Thymus (tissue), 11 donors: ENCODE measurements around the gene HIPK2. TPM values are rescaled to one million over a fixed set of nuclear protein-coding genes. Genes with fewer than 3 reads are reported as not detected.

Source experiments
- DNase-seq, 9 donors: peaks; one replicate each; pipeline ENCODE4 v3.0.0-alpha.2; 2013; ENCODE audit warnings: low spot score in 9 of 9, low read depth in 6 of 9, missing footprints in 1 of 9
- H3K27ac ChIP-seq, 2 donors: one replicate each; pipeline ENCODE4 v1.5.1; 2013; ENCODE audit warnings: control low read depth in 1 of 2, low read depth in 1 of 2, low read length in 1 of 2, mild to moderate bottlenecking in 1 of 2, moderate library complexity in 1 of 2
- H3K27me3 ChIP-seq, 2 donors: one replicate each; pipeline ENCODE4 v1.5.1; 2013; ENCODE audit warnings: low read length in 1 of 2; ENCODE audit not compliant: control insufficient read depth in 2 of 2, insufficient read depth in 1 of 2
- H3K36me3 ChIP-seq, 2 donors: one replicate each; pipeline ENCODE4 v1.5.1; 2013; ENCODE audit warnings: low read length in 1 of 2, mild to moderate bottlenecking in 1 of 2, moderate library complexity in 1 of 2; ENCODE audit not compliant: control insufficient read depth in 2 of 2, insufficient read depth in 2 of 2
- H3K4me1 ChIP-seq, 2 donors: one replicate each; pipeline ENCODE4 v1.5.1; 2013; ENCODE audit warnings: low read length in 2 of 2; ENCODE audit not compliant: control insufficient read depth in 2 of 2, insufficient read depth in 2 of 2
- H3K4me3 ChIP-seq, 2 donors: one replicate each; pipeline ENCODE4 v1.5.1; 2013; ENCODE audit warnings: low read length in 2 of 2, control low read depth in 1 of 2, mild to moderate bottlenecking in 1 of 2
- H3K9me3 ChIP-seq, 2 donors: one replicate each; pipeline ENCODE4 v1.5.1; 2013; ENCODE audit warnings: low read length in 1 of 2, mild to moderate bottlenecking in 1 of 2; ENCODE audit not compliant: control insufficient read depth in 2 of 2, insufficient read depth in 1 of 2
- WGBS: extraction: QIAGEN DNeasy Blood & Tissue Kit; methylation state at CpG from one replicate; pipeline ENCODE4 v1.1.7; 2013; 5-methylcytosine and 5-hydroxymethylcytosine counted together
- polyA plus RNA-seq: library from polyadenylated mRNA; stranded (reverse); fragments of 200-250 nt; gene quantifications from one replicate; pipeline ENCODE4 v1.2.3, GENCODE V29; 2013
- total RNA-seq: library from RNA; stranded (reverse); fragments of 120-200 nt; gene quantifications from one replicate; pipeline ENCODE4 v1.2.4, GENCODE V29; 2013
- donor health status: healthy.

The HIPK2 gene
- total and polyA plus RNA-seq, 2 donors: 3.4 to 5.8 TPM

GRCh38 chr7:139572071-139572470, 205.7 kb downstream of the HIPK2 start:
- H3K36me3 ChIP-seq: peaks cover 43 to 48% of the 10 kb centered on the region in 2 donors
- no peak overlapping the region for H3K27ac ChIP-seq
- no peaks in the 10 kb centered on the region for H3K4me1 ChIP-seq
- WGBS: 98% methylated on average over 15 of the region's 15 CpGs
- no peak overlapping the region for H3K4me3 ChIP-seq
- H3K9me3 ChIP-seq: no peaks in the 10 kb centered on the region
- DNase-seq: no peak
- no peaks in the 10 kb centered on the region for H3K27me3 ChIP-seq

GRCh38 chr7:139571651-139572050, 206.1 kb downstream of the HIPK2 start:
- WGBS: 98% methylated on average over 20 of the region's 20 CpGs

GRCh38 chr7:139571190-139571589, 206.6 kb downstream of the HIPK2 start:
- Histone ChIP-seq H3K4me3 (no peak overlapping the region), H3K36me3 (peaks cover 42% of the 10 kb centered on the region in 2 donors), H3K27ac (no peak overlapping the region), H3K4me1 (peaks cover 0 to 3% of the 10 kb centered on the region in 2 donors), H3K27me3 (no peaks in the 10 kb centered on the region), H3K9me3 (peaks cover 0 to 1% of the 10 kb centered on the region in 2 donors)
- no peak for DNase-seq
- WGBS: 96% methylated on average over 20 of the region's 20 CpGs

More at GRCh38 chr7:139571651-139572050, 206.1 kb downstream of the HIPK2 start:
- Histone ChIP-seq H3K36me3 (peaks cover 42 to 47% of the 10 kb centered on the region in 2 donors), H3K4me1 (no peaks in the 10 kb centered on the region), H3K4me3 (no peak overlapping the region), H3K27ac (no peak overlapping the region), H3K9me3 (no peaks in the 10 kb centered on the region), H3K27me3 (no peaks in the 10 kb centered on the region)
- DNase-seq: no peak

- Histone ChIP-seq H3K27ac (no peak overlapping the region), H3K27me3 (no peaks in the 10 kb centered on the region), H3K4me3 (no peak overlapping the region), H3K4me1 (peaks cover 0 to 6% of the 10 kb centered on the region in 2 donors), H3K9me3 (peaks cover 0 to 5% of the 10 kb centered on the region in 2 donors), H3K36me3 (peaks cover 36 to 44% of the 10 kb centered on the region in 2 donors)
- DNase-seq: no peak
- 96% methylated on average over 5 of the region's 5 CpGs for WGBS
Measured at GRCh38 chr7:139570626-139571025, 207.2 kb downstream of the HIPK2 start.

GRCh38 chr7:139570119-139570518, 207.7 kb downstream of the HIPK2 start:
- H3K27me3 ChIP-seq: no peaks in the 10 kb centered on the region
- H3K4me1 ChIP-seq: peaks cover 0 to 6% of the 10 kb centered on the region in 2 donors
- peaks cover 0 to 5% of the 10 kb centered on the region in 2 donors for H3K9me3 ChIP-seq
- no peak overlapping the region for H3K4me3 ChIP-seq
- no peak overlapping the region for H3K27ac ChIP-seq
- peaks cover 33 to 39% of the 10 kb centered on the region in 2 donors for H3K36me3 ChIP-seq
- DNase-seq: no peak
- 96% methylated on average over 8 of the region's 8 CpGs for WGBS

- Histone ChIP-seq H3K9me3 (peaks cover 0 to 5% of the 10 kb centered on the region in 2 donors), H3K4me1 (peaks cover 1 to 6% of the 10 kb centered on the region in 2 donors), H3K27ac (no peak overlapping the region), H3K4me3 (no peak overlapping the region), H3K27me3 (no peaks in the 10 kb centered on the region), H3K36me3 (peaks cover 22 to 28% of the 10 kb centered on the region in 2 donors)
- no peak for DNase-seq
- 98% methylated on average over 12 of the region's 12 CpGs for WGBS
Measured at GRCh38 chr7:139568813-139569490, 208.8 kb downstream of the HIPK2 start.

- 98% methylated on average over 6 of the region's 6 CpGs for WGBS
- no peaks in the 10 kb centered on the region for H3K27me3 ChIP-seq
- H3K36me3 ChIP-seq: peaks cover 18 to 23% of the 10 kb centered on the region in 2 donors
- DNase-seq: no peak
- H3K9me3 ChIP-seq: peaks cover 0 to 5% of the 10 kb centered on the region in 2 donors
- peaks cover 5 to 7% of the 10 kb centered on the region in 2 donors for H3K4me1 ChIP-seq
- H3K27ac ChIP-seq: no peak overlapping the region
- no peak overlapping the region for H3K4me3 ChIP-seq
Measured at GRCh38 chr7:139568346-139568675, 209.5 kb downstream of the HIPK2 start.

- H3K4me1 ChIP-seq: peaks cover 5 to 9% of the 10 kb centered on the region in 2 donors
- 98% methylated on average over 14 of the region's 14 CpGs for WGBS
- DNase-seq: no peak
- H3K4me3 ChIP-seq: no peak overlapping the region
- no peaks in the 10 kb centered on the region for H3K27me3 ChIP-seq
- H3K9me3 ChIP-seq: peaks cover 0 to 5% of the 10 kb centered on the region in 2 donors
- peaks cover 13 to 18% of the 10 kb centered on the region in 2 donors for H3K36me3 ChIP-seq
- H3K27ac ChIP-seq: no peak overlapping the region
Measured at GRCh38 chr7:139567647-139568345, 210.0 kb downstream of the HIPK2 start.
